Ovary (tissue), 3 donors: Measurements from ENCODE around the gene KRTAP5-8.

ENCODE experiments used
- CTCF ChIP-seq, 3 donors: fragments of 450-650 bp in 2 of 3; fragments of 200-600 bp in 1 of 3; IDR thresholded peaks; one replicate each; pipeline versions ENCODE4 v1.5.1 to v1.8.0; 2016 to 2022; ENCODE audit warnings: antibody characterized with exemption in 3 of 3, mild to moderate bottlenecking in 1 of 3
- POLR2A ChIP-seq: fragments of 450-650 bp; IDR thresholded peaks from one replicate; pipeline ENCODE4 v1.6.1; 2017; ENCODE audit warnings: antibody characterized with exemption, mild to moderate bottlenecking, moderate library complexity
- donor health status: DM: no; HTN: no; CAD: no.

GRCh38 chr11:71577469-71578004, 39.7 kb downstream of the KRTAP5-8 start:
- TF ChIP-seq CTCF (IDR thresholded peaks at IDR 0.05) (no peak), POLR2A (no peak)
